Muscle of back (tissue), 11 donors: Measurements from ENCODE around the gene PRR23E. TPM values are rescaled to one million over a fixed set of nuclear protein-coding genes. Genes with fewer than 3 reads are reported as not detected.

Experiments used
- DNase-seq, 3 donors: peaks; one replicate each; pipeline versions ENCODE4 v3.0.0 to v3.0.0-alpha.2; 2013
- polyA plus RNA-seq, 10 donors: library from polyadenylated mRNA; unstranded; fragments of 120-200 nt; gene quantifications; one replicate each; pipeline ENCODE4 v1.2.1, GENCODE V29; 2013; ENCODE audit not compliant: insufficient read length in 10 of 10

PRR23E gene
- polyA plus RNA-seq, 10 donors: not detected

DNA sequence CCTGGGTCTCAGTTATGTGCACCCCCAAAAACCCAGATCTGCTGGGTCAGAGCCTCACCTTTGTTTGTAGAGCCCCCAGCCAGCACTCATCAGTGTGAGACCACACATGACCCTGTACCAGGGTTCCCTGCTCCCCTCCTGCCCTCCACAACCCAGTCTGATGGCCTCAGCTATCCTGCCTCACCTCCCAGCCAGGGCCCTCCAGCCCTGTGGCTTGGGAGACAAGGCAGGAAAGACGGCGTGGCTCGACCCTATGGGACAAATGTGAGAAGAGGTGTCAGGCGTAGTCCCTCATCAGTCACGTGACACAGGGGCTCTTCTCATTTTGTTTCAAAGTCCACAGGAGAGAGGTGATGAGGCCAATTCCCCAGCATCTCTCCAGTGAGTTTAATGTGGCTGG lies 28.3 kb upstream of the PRR23E start:
- DNase-seq: no peak

DNA sequence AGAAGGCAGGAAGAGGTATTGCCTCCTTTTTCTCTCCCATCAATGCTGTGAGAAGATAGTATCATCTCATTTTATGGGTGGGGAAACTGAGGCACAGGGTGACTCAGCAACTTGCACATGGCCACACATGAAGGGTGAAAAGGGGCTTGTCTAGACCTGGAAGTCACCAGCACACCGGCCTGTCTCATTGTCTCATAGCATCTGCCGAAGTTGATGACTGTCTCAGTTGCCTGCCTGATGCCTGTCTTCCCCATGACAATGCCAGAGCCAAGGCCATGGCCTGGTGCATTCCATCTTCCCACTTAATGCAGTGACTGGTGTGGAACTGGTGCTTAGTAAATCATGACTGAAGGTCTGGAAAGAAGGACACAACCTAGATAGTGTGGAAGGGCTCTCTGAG lies 27.9 kb upstream of the PRR23E start:
- no peak for DNase-seq

GRCh38 chr3:127165694-127166485 lies 27.0 kb upstream of the PRR23E start:
- DNase-seq: no peak

DNA sequence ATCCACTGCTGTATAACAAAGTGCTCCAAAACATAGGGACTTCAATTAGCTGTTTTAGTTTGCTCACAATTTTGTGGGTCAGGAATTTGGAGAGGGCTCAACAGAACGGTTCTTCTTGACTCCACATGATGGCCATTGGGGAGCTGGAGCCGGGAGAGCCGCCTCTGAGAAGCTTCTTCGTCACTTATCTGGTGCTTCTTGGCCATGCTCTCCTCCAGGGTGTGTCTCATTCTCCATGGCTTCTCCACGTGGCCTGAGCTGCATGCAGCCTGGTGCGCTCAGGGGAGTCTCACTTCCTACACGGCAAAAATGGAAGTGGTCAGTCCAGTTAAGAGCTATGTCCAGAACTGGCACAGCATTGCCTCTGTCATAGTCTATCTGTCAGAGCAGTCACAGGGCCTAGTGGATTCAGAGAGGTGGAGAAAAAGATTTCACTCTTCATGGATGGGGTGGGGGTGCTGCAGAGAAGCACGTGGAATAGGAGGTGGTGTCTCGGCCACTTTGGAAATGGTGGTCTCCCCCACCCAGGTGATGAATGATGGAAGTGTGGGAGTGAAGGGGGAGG lies 26.3 kb upstream of the PRR23E start:
- DNase-seq: no peak

DNA sequence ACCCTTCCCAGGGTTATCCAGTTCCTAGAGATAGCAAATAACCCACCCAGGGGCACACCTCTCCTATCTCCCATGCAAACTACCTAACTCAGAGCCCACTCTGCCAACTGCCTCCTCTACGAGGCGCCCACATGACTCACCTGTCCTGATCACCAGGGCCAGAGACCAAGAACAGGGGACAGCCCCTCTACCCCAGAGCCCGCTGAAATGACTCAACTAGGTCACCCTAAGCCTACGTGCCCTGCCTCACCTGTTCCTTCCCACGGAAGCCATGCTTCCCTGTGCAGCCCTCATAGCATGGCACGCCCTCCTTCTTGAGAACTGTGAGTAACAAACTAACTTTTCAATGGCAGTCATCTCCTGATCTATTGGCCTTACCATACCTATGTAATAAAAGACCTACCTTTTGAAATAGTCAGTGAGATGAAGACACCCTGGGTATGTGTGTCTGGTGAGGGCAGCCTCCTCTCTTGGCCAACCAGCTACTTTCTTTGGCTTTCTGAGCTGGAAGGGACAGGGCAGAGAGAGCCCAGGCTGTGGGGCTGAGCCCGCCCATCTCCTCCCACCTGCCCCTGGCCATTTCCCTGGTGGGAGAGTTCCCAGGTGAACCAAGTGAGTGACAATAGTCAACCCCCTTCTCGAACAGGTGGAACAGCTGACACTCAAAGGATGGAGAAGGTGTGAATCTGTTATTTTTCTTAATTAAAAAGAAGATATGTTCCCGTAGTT lies 25.5 kb upstream of the PRR23E start:
- no peak for DNase-seq

GRCh38 chr3:127168271-127168670 lies 24.7 kb upstream of the PRR23E start:
- DNase-seq: peak; percentile 17 to 37 (median 27)

DNA sequence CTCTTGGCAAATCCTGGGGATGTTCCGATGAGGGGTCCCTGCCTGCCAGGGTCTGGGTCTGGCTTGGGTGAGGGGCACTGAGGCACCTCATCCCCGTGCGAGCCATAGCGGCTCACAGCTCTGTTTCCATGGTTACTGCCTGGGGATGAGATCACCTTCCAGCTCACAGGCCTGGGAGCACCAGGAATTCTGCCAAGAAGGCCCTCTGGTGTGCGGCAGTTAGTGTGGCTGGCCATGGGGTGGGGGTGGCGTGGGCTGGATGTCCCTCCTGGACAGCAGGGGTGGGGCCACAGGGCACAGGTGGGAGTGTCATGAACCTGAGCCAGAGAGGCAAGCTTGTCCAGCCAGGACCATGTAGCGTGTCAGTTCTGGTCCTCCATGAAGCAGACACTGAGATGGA lies 22.1 kb upstream of the PRR23E start:
- DNase-seq: peak; percentile 33 to 65 (median 37)

DNA sequence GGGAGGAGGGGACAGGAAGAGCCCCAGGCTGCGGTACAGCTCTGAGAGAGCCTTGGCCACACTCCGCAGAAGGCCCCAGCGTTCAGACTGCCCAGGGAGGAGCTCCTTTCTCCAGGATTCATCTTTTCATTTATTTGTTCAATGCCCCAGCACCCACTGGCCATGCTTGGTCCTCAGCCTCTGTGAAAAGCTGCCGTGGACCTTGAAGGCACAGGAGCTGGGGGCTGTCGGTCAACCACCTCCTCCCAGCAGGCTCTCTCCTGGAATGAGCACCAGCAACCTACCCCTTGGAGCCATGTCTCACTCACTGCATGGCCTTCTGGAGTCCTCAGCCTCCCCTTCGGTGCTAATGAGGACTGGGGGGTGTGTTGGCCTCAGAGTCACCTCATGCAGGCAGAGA lies 21.6 kb upstream of the PRR23E start:
- no peak for DNase-seq

- no peak for DNase-seq
These were observed 21.2 kb upstream of the PRR23E start for GRCh38 chr3:127171721-127172120.

DNA sequence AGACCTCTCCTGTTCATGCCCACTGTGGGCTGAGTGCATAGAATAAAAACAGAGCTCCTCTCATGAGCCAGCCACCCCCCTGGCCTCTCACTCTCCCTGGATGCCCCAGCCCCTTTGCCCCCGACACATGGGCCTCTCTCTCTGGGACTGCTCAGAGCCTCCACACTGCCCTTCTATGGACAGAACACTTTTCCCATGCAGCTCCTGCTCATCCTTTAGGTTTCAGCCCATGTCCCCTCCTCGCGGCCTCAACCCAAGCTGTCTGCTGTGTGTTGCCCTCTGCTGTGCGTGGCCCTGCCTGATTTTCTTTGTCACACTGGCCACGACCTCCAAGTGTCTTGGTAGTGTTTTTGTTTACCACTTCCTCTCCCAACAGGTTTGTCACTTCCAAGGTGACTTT lies 20.7 kb upstream of the PRR23E start:
- DNase-seq: no peak

- peak; percentile 51 to 79 (median 69) for DNase-seq
These were observed 20.0 kb upstream of the PRR23E start for GRCh38 chr3:127172781-127173515.

- DNase-seq: peak in 1 of 3 donors; percentile 6
These were observed 19.3 kb upstream of the PRR23E start for GRCh38 chr3:127173516-127174166.

- DNase-seq: no peak
These were observed 18.6 kb upstream of the PRR23E start for GRCh38 chr3:127174284-127174683.

- DNase-seq: no peak
These were observed 18.2 kb upstream of the PRR23E start for GRCh38 chr3:127174715-127175140.

DNA sequence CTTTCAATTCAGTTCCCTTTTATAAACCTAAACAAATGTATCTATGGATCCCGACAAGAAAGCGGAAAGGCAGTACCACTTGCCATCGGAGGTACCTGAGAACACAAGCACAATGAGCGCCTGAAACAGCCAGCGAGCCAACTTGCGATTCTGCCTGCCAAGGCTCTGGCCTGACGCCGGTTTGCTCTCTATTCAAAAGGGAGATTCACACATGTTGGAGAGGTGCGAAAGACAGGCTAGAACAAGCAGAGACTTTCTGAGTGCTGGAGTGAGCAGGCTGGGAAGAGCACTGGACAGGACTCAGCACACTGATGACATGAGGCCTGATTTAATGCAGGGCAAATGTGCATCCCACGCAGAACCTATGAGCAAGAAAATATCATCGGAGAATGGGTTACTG lies 17.7 kb upstream of the PRR23E start:
- no peak for DNase-seq

GRCh38 chr3:127177226-127177625 lies 15.7 kb upstream of the PRR23E start:
- DNase-seq: no peak

GRCh38 chr3:127180859-127181258 lies 12.1 kb upstream of the PRR23E start:
- no peak for DNase-seq

GRCh38 chr3:127182431-127182830 lies 10.5 kb upstream of the PRR23E start:
- DNase-seq: no peak

DNA sequence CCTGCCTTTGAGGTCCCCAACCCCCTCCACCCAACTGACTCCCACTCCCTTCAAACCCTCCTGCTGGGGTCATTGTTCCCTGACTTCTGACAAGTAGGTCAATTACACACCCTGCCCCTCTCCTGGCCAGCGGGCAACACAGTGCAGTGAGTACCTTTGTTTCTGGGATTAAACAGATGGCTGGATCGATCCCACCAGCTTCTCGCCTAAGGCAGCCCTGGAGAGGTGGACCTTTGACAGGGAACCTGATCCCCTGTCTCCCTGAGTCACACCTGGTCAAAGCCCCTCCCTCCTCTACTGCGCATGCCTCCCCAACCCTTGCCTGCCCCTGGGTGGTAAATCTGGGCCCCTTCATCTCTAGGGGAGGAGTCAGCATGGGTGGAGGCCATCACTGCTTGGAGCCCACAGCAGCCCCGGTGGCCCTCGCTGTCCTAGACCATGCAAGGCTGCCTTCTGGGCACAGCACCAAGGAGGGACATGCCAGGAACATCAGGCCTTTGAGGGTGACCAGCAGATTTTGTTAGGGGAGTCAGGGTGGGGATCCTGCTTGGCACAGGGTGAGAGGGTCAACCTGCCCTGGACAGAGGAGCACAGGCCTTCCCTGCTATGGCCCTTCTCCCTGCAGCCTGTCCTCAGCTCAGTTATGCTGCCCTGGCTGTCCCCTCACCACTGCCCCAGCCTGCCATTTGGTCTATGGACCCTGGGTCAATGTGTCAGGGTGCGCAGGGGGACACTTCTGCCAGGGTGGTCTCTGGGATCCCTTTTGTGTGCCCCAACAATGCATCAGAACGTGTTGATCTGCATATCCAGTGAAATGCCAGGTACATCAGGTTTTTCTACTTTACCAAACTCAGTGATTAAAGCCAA lies 9.8 kb upstream of the PRR23E start:
- no peak for DNase-seq
